ENCODE measurements around the gene PHF12. TPM values are rescaled to one million over a fixed set of nuclear protein-coding genes. Genes with fewer than 3 reads are reported as not detected.
A peak's percentile ranks its signal among the peaks of the same experiment; 100 is the strongest.

The PHF12 gene
- total RNA-seq, 1 donor from 2014 or later: 40.0 TPM

- intact Hi-C loops (cut with DNase I): no loop called here
- peaks cover 36% of the 10 kb centered on the region for H3K36me3 ChIP-seq
- H3K27ac ChIP-seq: no peak overlapping the region
- peaks cover 27% of the 10 kb centered on the region for H3K4me1 ChIP-seq
- DNase-seq (no peak), ATAC-seq (no peak)
- H3K4me3 ChIP-seq: no peak overlapping the region
- no peaks in the 10 kb centered on the region for H3K27me3 ChIP-seq
- H3K9me3 ChIP-seq: no peaks in the 10 kb centered on the region
- no peak for TF ChIP-seq CTCF (IDR thresholded peaks at IDR 0.05)
Observed at GRCh38 chr17:28928061-28928460, 23.3 kb downstream of the PHF12 start.

GRCh38 chr17:28926786-28927185 is 24.5 kb downstream of the PHF12 start:
- Histone ChIP-seq H3K36me3 (peaks cover 43% of the 10 kb centered on the region), H3K9me3 (no peaks in the 10 kb centered on the region), H3K27ac (peak overlapping the region; percentile 67), H3K4me1 (peaks cover 27% of the 10 kb centered on the region), H3K27me3 (no peaks in the 10 kb centered on the region), H3K4me3 (no peak overlapping the region)
- intact Hi-C loops (cut with DNase I): no loop called here
- no peak for ATAC-seq
- no peak for TF ChIP-seq CTCF (IDR thresholded peaks at IDR 0.05)
- no peak for DNase-seq

GRCh38 chr17:28926366-28926765 is 25.0 kb downstream of the PHF12 start:
- H3K27ac ChIP-seq: peak overlapping the region; percentile 67
- ATAC-seq: no peak
- TF ChIP-seq CTCF (IDR thresholded peaks at IDR 0.05): no peak
- no peak for DNase-seq
- intact Hi-C loops (cut with DNase I): no loop called here
- H3K4me3 ChIP-seq: no peak overlapping the region
- H3K9me3 ChIP-seq: no peaks in the 10 kb centered on the region
- peaks cover 48% of the 10 kb centered on the region for H3K36me3 ChIP-seq
- H3K27me3 ChIP-seq: no peaks in the 10 kb centered on the region
- peaks cover 27% of the 10 kb centered on the region for H3K4me1 ChIP-seq

- no peak for TF ChIP-seq CTCF (IDR thresholded peaks at IDR 0.05)
- Histone ChIP-seq H3K27ac (peak overlapping the region; percentile 67), H3K36me3 (peaks cover 52% of the 10 kb centered on the region), H3K9me3 (no peaks in the 10 kb centered on the region), H3K27me3 (no peaks in the 10 kb centered on the region), H3K4me1 (peaks cover 27% of the 10 kb centered on the region), H3K4me3 (no peak overlapping the region)
- intact Hi-C loops (cut with DNase I): no loop called here
- peak; percentile 84 for ATAC-seq
- DNase-seq: no peak
Observed at GRCh38 chr17:28925912-28926365, 25.4 kb downstream of the PHF12 start.

- Histone ChIP-seq H3K9me3 (no peaks in the 10 kb centered on the region), H3K36me3 (peaks cover 95% of the 10 kb centered on the region), H3K27me3 (no peaks in the 10 kb centered on the region), H3K4me1 (peaks cover 4% of the 10 kb centered on the region), H3K4me3 (no peak overlapping the region), H3K27ac (no peak overlapping the region)
- intact Hi-C loops (cut with DNase I): no loop called here
- no peak for TF ChIP-seq CTCF (IDR thresholded peaks at IDR 0.05)
- ATAC-seq: no peak
- no peak for DNase-seq
Observed at GRCh38 chr17:28920201-28920600, 31.1 kb downstream of the PHF12 start.

GRCh38 chr17:28918295-28918694 is 33.0 kb downstream of the PHF12 start:
- ATAC-seq: no peak
- TF ChIP-seq CTCF (IDR thresholded peaks at IDR 0.05): no peak
- intact Hi-C loops (cut with DNase I): loop anchor here (10.0 kb wide), 1 partner anchor 153 kb away; no protein-coding TSS in a partner anchor

More at GRCh38 chr17:28918295-28918694, 33.0 kb downstream of the PHF12 start:
- no peak overlapping the region for H3K4me3 ChIP-seq
- H3K27ac ChIP-seq: no peak overlapping the region
- H3K36me3 ChIP-seq: peaks cover 99% of the 10 kb centered on the region
- H3K9me3 ChIP-seq: no peaks in the 10 kb centered on the region
- peaks cover 3% of the 10 kb centered on the region for H3K4me1 ChIP-seq
- H3K27me3 ChIP-seq: no peaks in the 10 kb centered on the region
- no peak for DNase-seq
